Measurements from ENCODE around the gene CST7. TPM values are rescaled to one million over a fixed set of nuclear protein-coding genes. Genes with fewer than 3 reads are reported as not detected.
A peak's percentile ranks its signal among the peaks of the same experiment; 100 is the strongest.

The CST7 gene
- polyA plus RNA-seq, 3 donors from 2014 or later, result 2,262 to 2,521 (median 2,438) TPM

GRCh38 chr20:24980291-24981053, 31.4 kb downstream of the CST7 start:
- Mint-ChIP-seq H3K36me3 (peaks cover 40 to 78% (median 43%) of the 10 kb centered on the region in 3 donors), H3K27me3 (ENCODE audit: low read depth in 3 of 3) (peaks cover 6 to 17% (median 8%) of the 10 kb centered on the region in 3 donors), H3K27ac (peak overlapping the region; percentile 88 to 100 (median 95)), H3K4me3 (peak overlapping the region; percentile 66 to 88 (median 78)), H3K9me3 (peaks cover 0 to 3% (median 0%) of the 10 kb centered on the region in 6 donors), H3K4me1 (peaks cover 100% of the 10 kb centered on the region in 2 donors)
- DNase-seq, result no peak

GRCh38 chr20:24981282-24981681, 32.2 kb downstream of the CST7 start:
- Mint-ChIP-seq H3K36me3 (peaks cover 32 to 70% (median 34%) of the 10 kb centered on the region in 3 donors), H3K4me3 (peak overlapping the region; percentile 66 to 88 (median 78)), H3K9me3 (peaks cover 0 to under 1% (median 0%) of the 10 kb centered on the region in 6 donors), H3K27me3 (ENCODE audit: low read depth in 3 of 3) (peaks cover 6 to 19% (median 13%) of the 10 kb centered on the region in 3 donors), H3K27ac (peak overlapping the region; percentile 88 to 100 (median 95)), H3K4me1 (peaks cover 100% of the 10 kb centered on the region in 2 donors)
- DNase-seq, result peak in 2 of 3 donors; percentile 55 to 59

GRCh38 chr20:24981790-24982189, 32.7 kb downstream of the CST7 start:
- H3K36me3 Mint-ChIP-seq, result peaks cover 27 to 65% (median 29%) of the 10 kb centered on the region in 3 donors

GRCh38 chr20:24983896-24984295, 34.8 kb downstream of the CST7 start:
- Mint-ChIP-seq H3K9me3 (no peaks in the 10 kb centered on the region), H3K27me3 (ENCODE audit: low read depth in 3 of 3) (peaks cover 6 to 29% (median 16%) of the 10 kb centered on the region in 3 donors), H3K4me3 (peak overlapping the region in 3 of 5 donors; percentile 43 to 99 (median 85)), H3K36me3 (peaks cover 14 to 49% (median 18%) of the 10 kb centered on the region in 3 donors), H3K27ac (peak overlapping the region; percentile 95 to 100 (median 98)), H3K4me1 (peaks cover 100% of the 10 kb centered on the region in 2 donors)
- DNase-seq, result no peak

More at GRCh38 chr20:24981790-24982189, 32.7 kb downstream of the CST7 start:
- Mint-ChIP-seq H3K9me3 (no peaks in the 10 kb centered on the region), H3K4me1 (peaks cover 100% of the 10 kb centered on the region in 2 donors), H3K27ac (peak overlapping the region; percentile 88 to 100 (median 95)), H3K27me3 (ENCODE audit: low read depth in 3 of 3) (peaks cover 6 to 22% (median 13%) of the 10 kb centered on the region in 3 donors), H3K4me3 (peak overlapping the region; percentile 66 to 88 (median 78))
- no peak for DNase-seq

- Mint-ChIP-seq H3K9me3 (no peaks in the 10 kb centered on the region), H3K36me3 (peaks cover 11 to 43% (median 12%) of the 10 kb centered on the region in 3 donors), H3K4me1 (peaks cover 100% of the 10 kb centered on the region in 2 donors), H3K27ac (peak overlapping the region; percentile 95 to 100 (median 98)), H3K4me3 (peak overlapping the region; percentile 75 to 100 (median 92)), H3K27me3 (ENCODE audit: low read depth in 3 of 3) (peaks cover 7 to 28% (median 18%) of the 10 kb centered on the region in 3 donors)
- no peak for DNase-seq
These were observed 36.0 kb downstream of the CST7 start for GRCh38 chr20:24984961-24985640.

GRCh38 chr20:24985802-24986201, 36.7 kb downstream of the CST7 start:
- Mint-ChIP-seq H3K9me3 (no peaks in the 10 kb centered on the region), H3K4me1 (peaks cover 100% of the 10 kb centered on the region in 2 donors), H3K27me3 (ENCODE audit: low read depth in 3 of 3) (peaks cover 7 to 30% (median 17%) of the 10 kb centered on the region in 3 donors), H3K36me3 (peaks cover 11 to 43% (median 14%) of the 10 kb centered on the region in 3 donors), H3K27ac (peak overlapping the region; percentile 95 to 100 (median 98)), H3K4me3 (peak overlapping the region; percentile 75 to 100 (median 92))
- DNase-seq, result no peak

GRCh38 chr20:24986436-24987015, 37.5 kb downstream of the CST7 start:
- Mint-ChIP-seq H3K4me1 (peaks cover 100% of the 10 kb centered on the region in 2 donors), H3K4me3 (peak overlapping the region; percentile 75 to 100 (median 92)), H3K36me3 (peaks cover 3 to 36% (median 8%) of the 10 kb centered on the region in 3 donors), H3K27me3 (ENCODE audit: low read depth in 3 of 3) (peaks cover 4 to 36% (median 22%) of the 10 kb centered on the region in 3 donors), H3K9me3 (no peaks in the 10 kb centered on the region), H3K27ac (peak overlapping the region; percentile 95 to 100 (median 98))
- DNase-seq, result no peak

GRCh38 chr20:24987244-24987643, 38.2 kb downstream of the CST7 start:
- Mint-ChIP-seq H3K27me3 (ENCODE audit: low read depth in 3 of 3) (peaks cover 4 to 43% (median 30%) of the 10 kb centered on the region in 3 donors), H3K36me3 (peaks cover 3 to 31% (median 7%) of the 10 kb centered on the region in 3 donors), H3K9me3 (no peaks in the 10 kb centered on the region), H3K4me3 (peak overlapping the region; percentile 67 to 100 (median 92)), H3K4me1 (peaks cover 96 to 99% of the 10 kb centered on the region in 2 donors), H3K27ac (peak overlapping the region; percentile 95 to 100 (median 98))
- DNase-seq, result no peak

- H3K9me3 Mint-ChIP-seq, result no peaks in the 10 kb centered on the region
- peaks cover 94 to 95% of the 10 kb centered on the region in 2 donors for H3K4me1 Mint-ChIP-seq
- peak overlapping the region; percentile 95 to 100 (median 98) for H3K27ac Mint-ChIP-seq
- peaks cover 10 to 48% (median 34%) of the 10 kb centered on the region in 3 donors for H3K27me3 Mint-ChIP-seq (ENCODE audit: low read depth in 3 of 3)
- no peak for DNase-seq
- H3K36me3 Mint-ChIP-seq, result peaks cover 3 to 23% (median 7%) of the 10 kb centered on the region in 3 donors
- H3K4me3 Mint-ChIP-seq, result peak overlapping the region; percentile 91 to 100 (median 99)
These were observed 39.1 kb downstream of the CST7 start for GRCh38 chr20:24987873-24988835.

GRCh38 chr20:24989162-24989561, 40.1 kb downstream of the CST7 start:
- H3K36me3 Mint-ChIP-seq, result peaks cover under 1 to 13% (median 4%) of the 10 kb centered on the region in 3 donors
- peak overlapping the region; percentile 95 to 100 (median 98) for H3K27ac Mint-ChIP-seq
- peaks cover 9 to 48% (median 34%) of the 10 kb centered on the region in 3 donors for H3K27me3 Mint-ChIP-seq (ENCODE audit: low read depth in 3 of 3)
- DNase-seq, result no peak
- H3K4me3 Mint-ChIP-seq, result peak overlapping the region; percentile 91 to 100 (median 99)
- H3K4me1 Mint-ChIP-seq, result peaks cover 93 to 95% of the 10 kb centered on the region in 2 donors
- H3K9me3 Mint-ChIP-seq, result no peaks in the 10 kb centered on the region

GRCh38 chr20:24990810-24991252, 41.8 kb downstream of the CST7 start:
- Mint-ChIP-seq H3K27ac (peak overlapping the region; percentile 95 to 100 (median 98)), H3K4me1 (peaks cover 85 to 90% of the 10 kb centered on the region in 2 donors), H3K27me3 (ENCODE audit: low read depth in 3 of 3) (peaks cover 10 to 46% (median 29%) of the 10 kb centered on the region in 3 donors)

GRCh38 chr20:24991897-24992486, 42.9 kb downstream of the CST7 start:
- Mint-ChIP-seq H3K27me3 (ENCODE audit: low read depth in 3 of 3) (peaks cover 10 to 42% (median 27%) of the 10 kb centered on the region in 3 donors), H3K36me3 (peaks cover 0 to 12% (median 3%) of the 10 kb centered on the region in 3 donors), H3K4me3 (peak overlapping the region; percentile 91 to 100 (median 99)), H3K27ac (peak overlapping the region; percentile 95 to 100 (median 98)), H3K4me1 (peaks cover 74 to 78% of the 10 kb centered on the region in 2 donors), H3K9me3 (no peaks in the 10 kb centered on the region)
- DNase-seq, result no peak

More at GRCh38 chr20:24990810-24991252, 41.8 kb downstream of the CST7 start:
- peaks cover 0 to 12% (median 3%) of the 10 kb centered on the region in 3 donors for H3K36me3 Mint-ChIP-seq
- H3K9me3 Mint-ChIP-seq, result no peaks in the 10 kb centered on the region
- H3K4me3 Mint-ChIP-seq, result peak overlapping the region; percentile 91 to 100 (median 99)
- DNase-seq, result no peak

Data from immature natural killer cell (primary cell).